ENCODE results near the gene ADAMTS4.
"Not testable (repeated sequence)": the region's sequence is repeated elsewhere in the genome, so short reads cannot be mapped to it uniquely, and the experiment has no call there.

Gene ADAMTS4, protein sequence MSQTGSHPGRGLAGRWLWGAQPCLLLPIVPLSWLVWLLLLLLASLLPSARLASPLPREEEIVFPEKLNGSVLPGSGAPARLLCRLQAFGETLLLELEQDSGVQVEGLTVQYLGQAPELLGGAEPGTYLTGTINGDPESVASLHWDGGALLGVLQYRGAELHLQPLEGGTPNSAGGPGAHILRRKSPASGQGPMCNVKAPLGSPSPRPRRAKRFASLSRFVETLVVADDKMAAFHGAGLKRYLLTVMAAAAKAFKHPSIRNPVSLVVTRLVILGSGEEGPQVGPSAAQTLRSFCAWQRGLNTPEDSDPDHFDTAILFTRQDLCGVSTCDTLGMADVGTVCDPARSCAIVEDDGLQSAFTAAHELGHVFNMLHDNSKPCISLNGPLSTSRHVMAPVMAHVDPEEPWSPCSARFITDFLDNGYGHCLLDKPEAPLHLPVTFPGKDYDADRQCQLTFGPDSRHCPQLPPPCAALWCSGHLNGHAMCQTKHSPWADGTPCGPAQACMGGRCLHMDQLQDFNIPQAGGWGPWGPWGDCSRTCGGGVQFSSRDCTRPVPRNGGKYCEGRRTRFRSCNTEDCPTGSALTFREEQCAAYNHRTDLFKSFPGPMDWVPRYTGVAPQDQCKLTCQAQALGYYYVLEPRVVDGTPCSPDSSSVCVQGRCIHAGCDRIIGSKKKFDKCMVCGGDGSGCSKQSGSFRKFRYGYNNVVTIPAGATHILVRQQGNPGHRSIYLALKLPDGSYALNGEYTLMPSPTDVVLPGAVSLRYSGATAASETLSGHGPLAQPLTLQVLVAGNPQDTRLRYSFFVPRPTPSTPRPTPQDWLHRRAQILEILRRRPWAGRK

DNA sequence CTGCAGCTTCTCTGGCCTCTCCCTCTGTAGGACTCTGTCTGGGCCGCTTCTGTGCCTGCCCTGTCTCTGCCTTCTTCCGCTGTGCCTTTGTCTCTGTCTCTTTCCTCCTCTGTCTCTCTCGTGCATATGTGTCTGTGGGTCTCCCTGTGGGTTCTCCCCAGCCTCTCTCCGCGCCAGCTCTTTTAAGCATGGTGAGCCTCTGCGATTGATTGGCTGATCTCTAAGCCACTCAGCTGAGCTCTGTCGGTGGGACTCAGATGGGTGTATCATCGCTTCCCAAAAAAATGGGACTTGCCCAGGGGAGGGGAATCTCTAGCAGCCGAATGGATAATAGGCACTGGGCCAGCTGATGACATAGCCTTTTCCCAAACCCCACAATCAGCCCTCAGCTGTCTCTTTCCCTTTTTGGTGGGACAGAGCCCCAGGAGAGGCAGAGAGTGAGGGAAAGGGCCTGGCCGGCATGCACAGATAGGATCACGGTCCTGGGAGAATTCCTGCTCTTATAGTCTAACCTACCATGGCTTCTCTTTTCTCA, at the start of gene ADAMTS4:
TSS of gene ADAMTS4 (minus strand) at position 158 of the 535 bp plus-strand sequence. CDS start 427 bp downstream, outside the sequence.
- peak; percentile 97 for DNase-seq

DNA sequence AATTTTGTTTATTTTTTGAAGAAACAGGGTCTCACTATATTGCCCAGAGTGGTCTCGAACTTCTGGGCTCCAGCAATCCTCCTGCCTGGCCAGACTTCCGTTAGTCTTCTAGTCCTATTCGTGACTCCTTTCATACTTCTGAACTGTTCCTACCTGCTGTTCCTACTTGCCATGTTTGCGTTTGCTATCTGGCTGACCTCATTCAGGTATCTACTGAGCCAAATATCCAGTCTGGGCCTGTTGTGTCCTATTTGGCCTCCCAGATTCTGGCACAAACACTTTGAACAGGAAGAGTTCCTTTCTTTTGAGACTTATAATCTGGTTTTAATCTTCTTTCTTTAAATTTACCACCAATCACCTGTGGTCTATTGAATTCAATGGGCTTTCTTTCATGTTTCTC, 46.0 kb upstream of the ADAMTS4 start:
- no peak for DNase-seq

DNA sequence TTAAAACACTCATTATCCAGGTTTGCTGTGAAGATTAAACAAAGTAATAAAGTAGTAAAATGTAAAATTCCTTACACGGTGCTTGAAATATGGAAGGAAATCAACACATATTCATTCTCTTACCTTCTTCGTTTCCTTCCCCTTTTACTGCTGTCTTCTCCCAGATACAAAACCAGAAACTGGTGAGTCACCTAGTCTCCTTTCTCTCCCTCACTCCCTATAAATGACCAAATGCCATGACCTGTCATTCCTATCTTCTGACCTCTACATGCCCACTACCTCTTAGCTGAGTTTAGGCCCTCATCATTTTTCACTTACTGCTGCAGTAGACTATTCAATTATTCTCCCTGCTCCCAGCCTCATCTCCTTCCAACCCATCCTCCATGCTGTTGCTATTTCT, 43.5 kb upstream of the ADAMTS4 start:
- no peak for DNase-seq

DNA sequence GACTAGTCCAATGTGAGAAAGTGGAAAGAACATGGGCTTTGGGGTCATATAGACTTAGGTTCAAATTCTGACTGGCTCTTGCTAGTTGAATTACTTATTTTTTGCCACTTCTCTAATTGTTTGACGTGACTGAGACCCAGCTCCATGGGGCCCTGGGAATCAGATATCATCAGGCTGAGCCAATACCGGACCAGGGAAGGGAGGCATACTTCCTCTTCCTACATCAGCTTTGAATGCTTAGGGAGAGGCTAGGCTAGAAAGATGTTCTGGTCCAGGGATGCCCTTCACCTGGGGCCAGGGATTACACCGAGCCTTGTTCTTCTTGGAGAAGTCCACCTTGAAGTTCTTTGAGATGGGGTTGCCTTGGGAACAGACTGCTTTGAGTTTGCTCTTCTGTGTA, 42.8 kb upstream of the ADAMTS4 start:
- DNase-seq, result no peak

DNA sequence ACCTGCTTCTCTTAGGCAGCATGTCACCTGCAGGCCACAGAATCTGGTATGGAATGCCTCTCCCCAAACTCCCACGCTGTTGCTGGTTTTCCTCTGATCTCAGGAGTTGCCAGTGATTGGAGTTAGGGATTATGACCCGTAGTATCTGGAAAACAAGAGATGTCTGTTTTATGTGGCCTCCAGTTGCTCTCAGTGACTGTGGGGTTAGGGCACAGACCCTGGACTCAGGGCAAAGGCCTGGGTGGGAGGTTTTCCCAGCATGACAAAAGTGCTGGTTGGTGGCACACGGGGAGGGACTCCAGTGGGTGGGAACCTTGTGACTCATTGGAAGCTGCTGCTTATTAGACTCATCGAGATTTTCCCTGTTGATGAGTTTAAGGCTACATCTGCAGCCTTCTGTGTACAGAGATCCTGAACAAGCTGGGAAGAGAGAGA, 39.2 kb upstream of the ADAMTS4 start, which contains the start of gene NR1I3:
TSS of gene NR1I3 (minus strand) at position 165 of the 435 bp plus-strand sequence. CDS start 1,638 bp downstream, outside the sequence.
- no peak for DNase-seq

DNA sequence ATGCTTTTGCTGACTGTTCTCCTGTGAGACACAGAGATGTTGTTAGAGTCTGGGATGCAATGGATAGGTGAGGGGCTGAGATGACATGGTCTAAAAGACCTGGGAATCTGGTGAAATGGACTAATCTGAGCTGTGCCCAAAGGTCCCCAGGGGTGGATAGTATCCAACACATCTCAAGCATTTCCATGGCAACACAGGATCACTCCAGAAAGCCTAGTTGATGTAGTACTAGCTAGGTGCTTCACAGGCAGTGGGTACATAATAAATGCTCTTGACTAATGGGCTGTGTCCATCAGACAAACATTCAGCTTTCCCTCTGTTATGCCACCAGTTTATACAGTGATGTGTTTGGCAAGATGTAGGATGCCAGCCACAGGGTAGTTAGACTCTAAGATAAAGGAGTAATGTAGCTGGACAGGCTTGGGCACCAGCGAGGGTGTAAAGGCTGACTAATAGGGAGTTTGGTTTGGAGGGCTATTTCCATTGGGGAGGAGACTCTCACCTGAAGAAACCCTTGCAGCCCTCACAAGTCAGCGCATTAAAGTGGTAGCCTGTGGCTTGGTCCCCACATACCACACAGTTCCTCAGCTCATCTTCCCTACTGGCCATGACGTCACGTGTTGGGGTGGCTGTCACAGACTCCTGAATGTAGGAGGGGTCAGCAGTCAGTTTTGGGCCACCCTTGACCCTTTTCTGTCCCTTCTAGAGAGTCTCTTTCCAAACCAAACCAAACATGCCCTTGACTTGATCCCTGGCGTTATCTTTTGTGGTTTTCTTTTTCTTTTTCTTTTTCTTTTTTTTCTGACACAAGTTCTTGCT, 37.3 kb upstream of the ADAMTS4 start:
- no peak for DNase-seq

DNA sequence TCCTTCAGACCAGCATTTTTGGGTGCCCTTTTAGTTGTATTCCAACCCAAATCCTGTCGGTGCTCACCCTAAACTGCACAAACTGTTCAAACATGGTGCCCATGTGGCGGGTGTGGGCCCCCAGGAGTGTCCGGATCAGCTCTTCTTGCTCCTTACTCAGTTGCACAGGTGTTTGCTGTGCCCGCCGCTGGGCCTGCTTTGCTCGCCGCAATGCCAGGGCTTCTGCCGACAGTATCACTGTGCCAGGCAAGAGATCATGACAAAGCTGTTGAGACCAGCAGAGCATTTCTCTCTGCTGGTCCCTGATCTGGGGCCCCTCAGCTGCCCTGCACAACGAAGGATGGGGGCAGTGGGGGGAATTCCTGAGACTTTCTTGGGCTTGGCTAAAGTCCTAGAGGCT, 34.2 kb upstream of the ADAMTS4 start:
- no peak for DNase-seq

DNA sequence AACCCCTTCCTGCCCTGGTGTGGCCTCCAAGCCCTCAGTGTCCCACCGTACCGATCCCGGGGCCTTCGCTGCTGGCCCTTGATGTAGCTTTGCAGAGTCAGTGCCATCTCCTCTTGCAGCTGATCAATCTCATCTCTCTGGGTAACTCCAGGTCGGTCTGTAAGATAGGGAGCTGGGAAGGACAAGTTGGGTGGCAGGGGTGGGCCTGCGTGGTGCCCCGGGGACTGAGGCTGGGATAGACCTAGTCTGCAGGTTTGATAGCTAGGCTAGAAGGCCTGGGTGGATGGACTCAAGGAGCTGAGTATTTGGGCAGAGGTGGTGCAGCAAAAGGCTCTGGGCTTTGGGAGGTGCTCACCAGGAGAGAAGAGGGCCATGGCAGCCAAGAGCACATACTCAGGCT, 31.9 kb upstream of the ADAMTS4 start:
- no peak for DNase-seq

DNA sequence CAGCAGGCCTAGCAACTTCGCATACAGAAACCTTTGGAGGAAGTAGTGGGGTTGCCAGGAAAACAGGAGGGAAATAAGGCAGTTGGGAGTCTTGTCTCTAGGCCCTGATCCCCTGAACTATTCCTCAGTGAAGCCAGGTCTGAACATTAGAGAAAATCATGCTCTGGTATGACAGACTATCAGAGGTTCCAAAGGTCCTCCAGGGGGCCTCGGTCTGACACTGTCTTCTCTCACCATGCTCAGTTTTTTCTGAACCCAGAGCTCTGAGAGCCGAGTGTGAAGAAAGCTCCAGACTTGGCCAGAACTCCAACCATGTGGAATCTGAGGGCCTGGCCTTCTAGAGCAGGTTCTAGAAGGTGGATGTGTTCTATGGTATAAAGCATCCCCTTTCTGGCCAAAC, 31.0 kb upstream of the ADAMTS4 start:
- DNase-seq, result no peak

DNA sequence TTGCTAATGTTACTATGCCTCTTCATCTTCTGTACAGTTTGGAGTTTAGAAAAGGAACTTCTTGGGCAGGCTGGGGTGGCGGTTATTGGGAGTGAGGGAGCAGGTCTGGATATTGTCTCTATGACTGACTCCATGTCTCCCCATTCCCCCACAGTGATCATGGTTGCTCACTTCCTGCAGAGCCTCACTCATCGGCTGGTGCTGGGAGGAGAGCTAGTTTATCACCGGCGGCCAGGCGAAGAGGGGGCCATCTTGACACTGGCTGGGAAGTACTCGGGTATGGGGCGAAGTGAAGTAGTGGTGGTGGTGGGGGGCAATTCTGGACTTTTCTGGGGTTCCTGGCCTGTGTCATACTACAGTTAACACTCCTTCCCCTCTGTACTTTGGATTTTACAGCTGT, 29.2 kb upstream of the ADAMTS4 start:
- no peak for DNase-seq

DNA sequence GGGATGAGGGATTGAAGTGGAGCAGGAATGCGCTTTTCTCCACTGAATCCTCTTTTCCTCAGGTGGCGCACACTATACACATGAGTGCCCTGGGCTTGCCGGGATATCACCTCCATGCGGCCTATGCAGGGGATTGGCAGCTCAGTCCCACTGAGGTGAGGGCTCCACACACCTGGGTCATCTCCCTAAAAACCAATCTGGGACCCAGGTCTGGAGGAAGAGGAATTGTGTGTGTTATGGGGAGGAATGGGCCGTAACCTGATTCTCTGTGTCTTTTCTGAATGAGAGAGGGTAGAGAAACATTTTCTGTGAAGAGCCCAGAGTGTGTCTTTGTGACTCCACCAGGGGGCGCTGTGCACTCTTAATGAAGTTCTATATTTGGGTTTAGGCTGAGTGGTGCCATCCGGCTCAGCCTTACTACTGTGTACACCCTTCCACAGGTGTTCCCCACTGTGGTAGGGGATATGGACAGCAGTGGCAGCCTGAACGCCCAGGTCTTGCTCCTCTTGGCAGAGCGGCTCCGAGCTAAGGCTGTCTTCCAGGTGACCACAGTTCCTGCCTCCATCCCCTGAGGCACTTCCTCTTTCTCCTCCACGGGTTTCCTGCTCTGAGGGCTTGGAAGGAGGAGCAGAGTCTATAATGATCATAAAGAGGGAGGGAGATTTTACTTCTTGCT, 28.5 kb upstream of the ADAMTS4 start:
- DNase-seq, result peak; percentile 66

DNA sequence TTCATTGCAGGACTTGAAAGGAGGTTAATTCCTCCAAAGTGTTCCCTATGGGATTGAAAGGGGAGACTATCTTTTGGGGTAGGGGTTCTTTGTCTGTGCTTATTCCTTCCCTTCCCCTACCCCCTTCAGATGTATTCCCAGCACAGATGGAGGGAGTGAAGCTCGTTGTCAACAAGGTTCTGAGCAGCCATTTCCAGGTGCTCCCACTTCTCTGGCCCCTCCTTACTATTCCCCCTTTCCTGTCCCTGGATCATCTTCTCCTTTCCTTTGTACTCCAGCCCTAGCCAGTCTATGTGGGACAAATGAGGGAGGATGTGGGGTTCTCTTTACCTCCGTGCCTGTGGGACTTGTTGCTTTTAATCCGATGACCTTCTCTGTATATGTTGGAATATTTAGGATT, 27.9 kb upstream of the ADAMTS4 start:
- DNase-seq, result no peak

DNA sequence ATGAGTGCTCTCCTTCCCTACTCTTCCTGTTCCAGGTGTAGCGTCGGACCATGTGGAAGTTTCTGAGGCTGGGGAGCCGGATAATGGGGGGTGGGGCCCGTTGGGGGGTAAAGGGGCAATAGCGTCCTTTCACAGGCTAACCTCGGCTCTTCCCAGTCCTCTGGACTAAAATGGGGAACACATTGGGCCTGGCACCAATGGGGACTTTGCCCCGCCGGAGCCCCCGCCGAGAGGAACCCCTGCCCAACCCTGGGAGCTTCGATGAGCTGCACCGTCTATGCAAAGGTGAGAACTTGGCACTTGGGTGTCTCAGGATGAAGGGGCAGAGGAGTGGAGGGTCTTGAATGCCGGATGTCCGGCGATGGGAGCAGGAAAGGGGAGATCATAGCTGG, 27.5 kb upstream of the ADAMTS4 start:
- DNase-seq, result no peak

DNA sequence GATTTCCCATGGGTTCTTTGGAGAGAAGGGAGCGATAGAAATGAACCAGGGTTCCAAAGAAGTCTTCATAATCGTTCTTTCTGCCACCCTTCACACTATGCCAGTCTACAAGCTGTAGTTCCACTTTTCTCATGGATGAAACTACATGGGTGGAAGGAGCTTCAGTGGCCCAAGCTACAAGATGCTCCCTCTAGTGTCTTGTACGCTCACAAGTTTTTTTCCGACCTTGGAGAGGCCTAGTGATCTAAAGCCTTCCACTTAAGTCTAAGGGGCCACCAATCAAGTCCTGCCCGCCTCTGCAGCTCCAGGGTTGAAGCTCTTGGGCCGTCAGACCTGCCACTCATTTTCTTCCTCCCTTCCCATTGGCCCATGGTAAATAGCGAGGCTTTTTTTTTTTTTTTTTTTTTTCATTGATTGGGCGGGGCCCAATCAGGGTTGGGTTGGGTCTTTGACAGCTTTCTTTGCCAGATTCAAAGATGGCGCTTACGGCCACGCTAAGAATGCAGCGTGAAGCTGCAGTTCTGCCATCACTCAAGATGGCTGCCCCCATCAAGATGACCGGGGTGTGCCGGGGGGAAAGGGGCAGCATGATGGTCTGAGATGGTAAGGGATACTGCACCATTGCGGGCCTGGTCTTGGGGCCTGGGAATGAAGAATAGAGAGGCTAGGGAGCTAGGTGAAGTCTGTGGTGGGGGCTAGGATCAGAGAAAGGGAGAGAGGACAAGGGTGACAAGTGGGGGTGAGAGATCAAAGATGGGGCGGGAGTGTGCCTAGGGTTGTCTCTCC, 26.9 kb upstream of the ADAMTS4 start, which contains the start of gene TOMM40L:
TSS of gene TOMM40L (plus strand) at position 527 of the 786 bp plus-strand sequence. CDS start 430 bp downstream, outside the sequence.
- peak; percentile 100 for DNase-seq

DNA sequence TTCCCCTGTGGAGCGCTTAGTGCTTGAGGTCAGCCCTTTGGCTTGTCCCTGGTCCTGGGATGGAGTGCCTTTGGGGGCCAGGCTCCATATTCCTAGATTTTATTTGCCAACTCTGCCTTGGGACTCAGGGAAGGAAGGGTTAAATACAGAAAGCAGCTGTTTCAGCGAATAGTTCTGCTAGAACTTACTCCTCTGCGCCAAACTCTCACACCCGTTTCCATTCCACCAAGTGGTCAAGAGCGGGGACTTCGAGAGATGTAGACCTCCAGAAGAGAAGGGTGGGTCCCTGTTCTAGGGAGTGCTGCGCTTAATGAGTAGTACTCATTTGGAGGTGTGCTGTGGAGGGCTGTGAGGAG, 26.3 kb upstream of the ADAMTS4 start:
- DNase-seq, result no peak

DNA sequence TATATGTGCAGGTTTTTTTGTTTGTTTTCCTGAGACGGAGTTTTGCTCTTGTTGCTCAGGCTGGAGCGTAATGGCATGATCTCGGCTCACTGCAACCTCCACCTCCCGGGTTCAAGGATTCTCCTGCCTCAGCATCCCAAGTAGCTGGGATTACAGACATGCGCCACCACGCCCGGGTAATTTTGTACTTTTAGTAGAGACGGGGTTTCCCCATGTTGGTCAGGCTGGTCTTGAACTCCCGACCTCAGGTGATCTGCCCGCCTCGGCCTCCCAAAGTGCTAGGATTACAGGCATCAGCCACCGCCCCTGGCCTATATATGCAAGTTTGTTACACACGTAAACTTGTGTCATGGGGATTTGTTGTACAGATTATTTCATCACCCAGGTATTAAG, 25.8 kb upstream of the ADAMTS4 start:
- not testable (repeated sequence) for DNase-seq

DNA sequence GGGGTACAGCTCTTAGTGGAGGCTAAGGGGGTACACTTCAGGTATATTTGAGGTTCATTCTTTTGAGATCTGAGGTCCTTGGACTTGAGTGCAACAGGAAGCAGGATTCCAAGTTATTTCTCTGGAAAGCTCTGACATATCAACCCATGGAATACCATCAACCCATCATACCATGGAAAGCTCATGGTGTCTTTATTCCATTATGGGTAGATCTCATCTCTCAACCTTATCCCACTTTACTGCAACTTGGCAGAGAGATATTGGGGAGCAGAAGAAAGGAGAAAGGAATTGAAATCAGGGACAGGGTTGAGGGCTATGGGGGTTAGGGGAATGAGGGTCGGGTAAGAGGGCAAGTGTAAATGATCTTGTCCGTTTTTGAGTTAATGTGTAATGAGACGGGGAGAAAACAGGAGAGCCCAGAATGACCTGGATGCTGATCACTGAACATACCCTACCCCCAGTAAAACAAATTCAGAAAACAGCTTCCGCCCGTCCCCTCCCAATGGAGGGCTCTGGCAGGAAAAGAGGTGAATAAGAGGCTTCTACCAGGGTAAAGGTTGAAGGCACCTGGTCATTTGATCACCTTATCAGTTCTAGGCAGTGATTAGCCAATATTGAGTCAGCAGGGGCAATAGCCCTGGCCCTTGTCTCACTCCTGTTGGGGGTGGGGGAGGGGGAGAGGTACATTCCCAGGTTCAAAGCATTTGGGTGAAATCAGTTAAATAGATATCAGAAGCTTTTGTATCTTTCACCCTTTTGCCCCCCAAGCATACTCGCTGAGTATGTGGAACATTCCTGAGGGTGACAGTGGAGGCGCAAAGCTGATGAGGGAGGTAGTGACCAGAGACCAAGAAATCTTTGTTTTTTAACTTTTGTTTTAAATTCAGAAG, 25.2 kb upstream of the ADAMTS4 start:
- DNase-seq, result no peak

DNA sequence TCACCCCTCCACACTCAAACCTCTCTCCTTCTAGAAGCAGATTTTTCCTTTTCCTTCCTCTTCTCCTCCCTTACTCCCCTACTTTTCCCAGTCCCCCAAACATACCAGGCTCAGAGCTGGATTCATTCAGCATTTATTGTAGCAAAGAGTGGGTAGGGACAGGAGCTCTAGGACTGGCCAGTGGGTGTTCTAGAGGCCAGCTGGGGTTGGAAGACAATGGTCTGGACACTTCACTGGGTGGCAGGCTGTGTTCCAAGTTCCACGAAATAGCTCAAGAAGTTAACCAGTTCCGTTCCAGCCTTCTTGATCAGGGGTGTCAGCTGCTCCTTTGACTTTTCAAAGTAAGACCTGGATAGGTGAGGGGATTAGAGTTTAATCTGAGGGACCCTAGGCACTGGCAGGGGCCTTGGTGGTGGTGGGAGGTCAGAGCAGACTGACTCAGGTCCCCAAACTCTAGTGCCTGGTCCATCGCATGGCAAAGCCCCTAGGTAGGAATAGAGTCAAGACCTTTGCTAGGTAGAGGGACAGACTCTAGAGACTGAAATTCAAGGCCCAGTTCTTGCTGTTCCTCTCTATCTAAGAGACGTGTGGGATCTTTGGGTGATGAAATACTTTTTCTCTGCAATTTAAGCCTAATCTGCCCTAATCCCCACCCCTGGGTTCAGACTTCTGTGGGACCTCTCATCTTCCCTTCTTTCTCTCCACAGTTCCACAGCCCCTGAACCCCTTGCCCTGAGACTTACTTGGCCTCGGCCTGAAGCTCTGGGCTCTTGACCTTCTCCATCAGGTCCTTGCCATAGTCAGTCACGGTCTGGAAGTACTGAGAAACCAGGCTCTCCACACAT, 23.5 kb upstream of the ADAMTS4 start:
- DNase-seq, result no peak

DNA sequence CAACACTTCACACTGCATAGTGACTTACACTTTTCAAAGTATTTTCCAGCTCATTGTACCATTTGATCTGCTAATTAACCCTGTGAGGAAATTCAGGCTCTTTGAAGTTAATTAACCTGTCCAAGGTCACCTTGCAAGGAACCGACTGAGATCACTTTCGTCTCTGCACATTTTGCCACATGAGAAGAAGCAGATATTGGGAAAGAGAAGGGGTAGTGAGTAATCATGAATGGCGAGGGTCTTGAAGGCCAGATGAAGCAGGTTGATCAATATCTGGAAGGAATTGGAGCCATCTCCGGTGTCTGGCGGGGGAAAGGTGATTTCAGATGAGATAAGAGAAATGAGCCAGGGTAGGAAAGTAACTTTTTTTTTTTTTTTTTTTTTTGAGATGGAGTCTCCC, 21.1 kb upstream of the ADAMTS4 start:
- DNase-seq, result no peak

Measured in fibroblast of skin of right quadriceps (primary cell).